HEK293 (cell line): ENCODE results near the gene SPECC1.

Experiments
- HOXC10 ChIP-seq: sonication (generic); formaldehyde crosslinking; IDR thresholded peaks from 2 replicates; pipeline ENCODE4 v1.8.1; 2023; ENCODE audit warnings: mild to moderate bottlenecking, missing genetic modification reagents
- KLF10 ChIP-seq: fragments of 450-650 bp; IDR thresholded peaks from 2 replicates; pipeline ENCODE4 v1.5.1; 2018; ENCODE audit warnings: missing biosample characterization, mild to moderate bottlenecking, missing genetic modification characterization
- ZNF266 ChIP-seq: fragments of 450-650 bp; formaldehyde crosslinking; IDR thresholded peaks from 2 replicates; pipeline ENCODE4 v1.5.1; 2016; ENCODE audit warnings: missing biosample characterization, missing genetic modification characterization, low read depth
- ZNF274 ChIP-seq, 2 experiments: fragments of 200-500 bp in 1 of 2; fragments of 450-650 bp in 1 of 2; sonication (Bioruptor generic) in 1 of 2; formaldehyde crosslinking in 1 of 2; IDR thresholded peaks; 2 replicates each; pipeline versions ENCODE4 v1.5.1 to v1.6.1; 2014 to 2016; ENCODE audit warnings: borderline replicate concordance in 1 of 2, inconsistent platforms in 1 of 2, low read length in 1 of 2, missing biosample characterization in 1 of 2, missing genetic modification characterization in 1 of 2
- ZNF366 ChIP-seq: fragments of 450-650 bp; formaldehyde crosslinking; conservative IDR thresholded peaks from 2 replicates; pipeline ENCODE4 v1.5.1; 2016; ENCODE audit warnings: missing biosample characterization, missing genetic modification characterization
- ZNF426 ChIP-seq: fragments of 450-650 bp; formaldehyde crosslinking; IDR thresholded peaks from 2 replicates; pipeline ENCODE4 v1.5.1; 2017; ENCODE audit warnings: missing biosample characterization, missing genetic modification characterization, mild to moderate bottlenecking, inconsistent platforms, moderate library complexity
- ZNF514 ChIP-seq: fragments of 450-650 bp; formaldehyde crosslinking; IDR thresholded peaks from 2 replicates; pipeline ENCODE4 v1.5.1; 2016; ENCODE audit warnings: missing biosample characterization, missing genetic modification characterization
- TF ChIP-seq, protein P1 (sequence below): fragments of 450-650 bp; formaldehyde crosslinking; IDR thresholded peaks from 2 replicates; pipeline ENCODE4 v1.5.1; 2016; ENCODE audit warnings: missing biosample characterization, missing genetic modification characterization
- TF ChIP-seq, protein P2 (sequence below): fragments of 450-650 bp; formaldehyde crosslinking; IDR thresholded peaks from 2 replicates; pipeline ENCODE4 v1.5.1; 2016; ENCODE audit warnings: missing biosample characterization, missing genetic modification characterization
- TF ChIP-seq, protein P3 (sequence below): IDR thresholded peaks from 2 replicates; pipeline ENCODE4 v1.6.1; 2011; ENCODE audit warnings: mild to moderate bottlenecking, low read depth, low read length, borderline replicate concordance

DNA sequence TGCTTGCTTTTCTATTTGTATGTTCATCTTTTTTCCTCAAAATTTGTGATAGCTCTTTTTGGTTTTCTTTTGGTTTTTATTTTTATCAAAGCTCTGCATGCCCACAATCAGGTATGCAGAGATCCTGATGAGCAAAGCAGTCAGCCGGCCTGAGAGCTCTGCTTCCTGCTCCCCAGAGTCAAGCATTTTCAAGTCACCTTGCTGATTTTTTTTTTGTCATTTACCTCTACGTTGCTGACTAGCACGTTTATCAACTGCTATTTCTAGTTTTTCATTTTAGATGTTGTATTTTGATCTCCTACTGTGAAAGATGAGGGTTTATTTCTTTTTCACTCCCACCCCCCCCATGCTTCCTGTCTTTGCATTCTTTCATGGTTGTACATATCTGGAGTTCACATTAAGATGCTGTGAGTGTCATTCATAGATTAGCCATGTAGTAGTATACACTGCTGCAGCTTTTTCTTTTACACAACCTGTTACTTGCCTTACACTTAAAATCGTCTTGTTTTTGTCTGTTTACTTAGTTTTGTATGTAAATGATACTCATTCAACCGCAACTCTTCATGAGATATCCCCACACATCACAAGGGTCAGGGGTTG, 262.0 kb downstream of the SPECC1 start:
- TF ChIP-seq, protein P1, sequence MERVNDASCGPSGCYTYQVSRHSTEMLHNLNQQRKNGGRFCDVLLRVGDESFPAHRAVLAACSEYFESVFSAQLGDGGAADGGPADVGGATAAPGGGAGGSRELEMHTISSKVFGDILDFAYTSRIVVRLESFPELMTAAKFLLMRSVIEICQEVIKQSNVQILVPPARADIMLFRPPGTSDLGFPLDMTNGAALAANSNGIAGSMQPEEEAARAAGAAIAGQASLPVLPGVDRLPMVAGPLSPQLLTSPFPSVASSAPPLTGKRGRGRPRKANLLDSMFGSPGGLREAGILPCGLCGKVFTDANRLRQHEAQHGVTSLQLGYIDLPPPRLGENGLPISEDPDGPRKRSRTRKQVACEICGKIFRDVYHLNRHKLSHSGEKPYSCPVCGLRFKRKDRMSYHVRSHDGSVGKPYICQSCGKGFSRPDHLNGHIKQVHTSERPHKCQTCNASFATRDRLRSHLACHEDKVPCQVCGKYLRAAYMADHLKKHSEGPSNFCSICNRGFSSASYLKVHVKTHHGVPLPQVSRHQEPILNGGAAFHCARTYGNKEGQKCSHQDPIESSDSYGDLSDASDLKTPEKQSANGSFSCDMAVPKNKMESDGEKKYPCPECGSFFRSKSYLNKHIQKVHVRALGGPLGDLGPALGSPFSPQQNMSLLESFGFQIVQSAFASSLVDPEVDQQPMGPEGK (tag by site-specific recombination): no peak
- TF ChIP-seq, protein P2, sequence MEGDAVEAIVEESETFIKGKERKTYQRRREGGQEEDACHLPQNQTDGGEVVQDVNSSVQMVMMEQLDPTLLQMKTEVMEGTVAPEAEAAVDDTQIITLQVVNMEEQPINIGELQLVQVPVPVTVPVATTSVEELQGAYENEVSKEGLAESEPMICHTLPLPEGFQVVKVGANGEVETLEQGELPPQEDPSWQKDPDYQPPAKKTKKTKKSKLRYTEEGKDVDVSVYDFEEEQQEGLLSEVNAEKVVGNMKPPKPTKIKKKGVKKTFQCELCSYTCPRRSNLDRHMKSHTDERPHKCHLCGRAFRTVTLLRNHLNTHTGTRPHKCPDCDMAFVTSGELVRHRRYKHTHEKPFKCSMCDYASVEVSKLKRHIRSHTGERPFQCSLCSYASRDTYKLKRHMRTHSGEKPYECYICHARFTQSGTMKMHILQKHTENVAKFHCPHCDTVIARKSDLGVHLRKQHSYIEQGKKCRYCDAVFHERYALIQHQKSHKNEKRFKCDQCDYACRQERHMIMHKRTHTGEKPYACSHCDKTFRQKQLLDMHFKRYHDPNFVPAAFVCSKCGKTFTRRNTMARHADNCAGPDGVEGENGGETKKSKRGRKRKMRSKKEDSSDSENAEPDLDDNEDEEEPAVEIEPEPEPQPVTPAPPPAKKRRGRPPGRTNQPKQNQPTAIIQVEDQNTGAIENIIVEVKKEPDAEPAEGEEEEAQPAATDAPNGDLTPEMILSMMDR: no peak
- TF ChIP-seq HOXC10 (no peak), KLF10 (tag by site-specific recombination) (no peak), ZNF266 (no peak), ZNF366 (tag by site-specific recombination) (no peak), ZNF426 (no peak), ZNF514 (tag by site-specific recombination) (no peak), ZNF274 (IDR thresholded peaks at IDR 0.05; ENCODE audit: low read length) (no peak), ZNF274 (tag by site-specific recombination; IDR thresholded peaks at IDR 0.05; ENCODE audit: borderline replicate concordance) (no peak)
- TF ChIP-seq, protein P3, sequence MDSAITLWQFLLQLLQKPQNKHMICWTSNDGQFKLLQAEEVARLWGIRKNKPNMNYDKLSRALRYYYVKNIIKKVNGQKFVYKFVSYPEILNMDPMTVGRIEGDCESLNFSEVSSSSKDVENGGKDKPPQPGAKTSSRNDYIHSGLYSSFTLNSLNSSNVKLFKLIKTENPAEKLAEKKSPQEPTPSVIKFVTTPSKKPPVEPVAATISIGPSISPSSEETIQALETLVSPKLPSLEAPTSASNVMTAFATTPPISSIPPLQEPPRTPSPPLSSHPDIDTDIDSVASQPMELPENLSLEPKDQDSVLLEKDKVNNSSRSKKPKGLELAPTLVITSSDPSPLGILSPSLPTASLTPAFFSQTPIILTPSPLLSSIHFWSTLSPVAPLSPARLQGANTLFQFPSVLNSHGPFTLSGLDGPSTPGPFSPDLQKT: no peak
